Activated T-helper 2 cell treated with anti-CD3 and anti-CD28 coated beads, Interferon-gamma antibody, Interleukin-2, Interleukin-4, amounts not matched to agents 10 μg/mL and 5 μg/mL and 100 μg/mL, durations not matched to agents 14 hours and 24 hours and 36 hours (primary cell): ENCODE data around the gene HSPB8. TPM values are rescaled to one million over a fixed set of nuclear protein-coding genes. Genes with fewer than 3 reads are reported as not detected.

Experiments used
- DNase-seq: peaks from one replicate; pipeline ENCODE4 v3.0.0; 2021; ENCODE audit warnings: low spot score
- H3K27ac Mint-ChIP-seq: one replicate; pipeline ENCODE4 v1.8.0; 2021; ENCODE audit warnings: mixed read lengths
- H3K27me3 Mint-ChIP-seq: one replicate; pipeline ENCODE4 v1.8.0; 2021; ENCODE audit warnings: low read depth, mixed read lengths
- H3K36me3 Mint-ChIP-seq: one replicate; pipeline ENCODE4 v1.8.0; 2021; ENCODE audit warnings: low read depth, mixed read lengths
- H3K4me1 Mint-ChIP-seq: one replicate; pipeline ENCODE4 v1.8.0; 2021; ENCODE audit warnings: low read depth, mixed read lengths
- H3K4me3 Mint-ChIP-seq: one replicate; pipeline ENCODE4 v1.8.0; 2021; ENCODE audit warnings: low read depth, mild to moderate bottlenecking, moderate library complexity, mixed read lengths
- H3K9me3 Mint-ChIP-seq: one replicate; pipeline ENCODE4 v1.8.0; 2021; ENCODE audit warnings: mixed read lengths
- intact Hi-C: fragments of 100-400 bp; cut with micrococcal nuclease; formaldehyde crosslinking; loops from one replicate; pipeline ENCODE4 v1.15.1; 2023
- total RNA-seq: library from RNA; stranded (reverse); gene quantifications from 2 replicates; pipeline ENCODE4 v1.2.3, GENCODE V29; 2022

HSPB8 gene
- total RNA-seq, 1 donor from 2014 or later, result not detected

GRCh38 chr12:119154435-119154818 lies 24.3 kb upstream of the HSPB8 start:
- H3K4me3 Mint-ChIP-seq, result no peak overlapping the region
- H3K4me1 Mint-ChIP-seq, result peaks cover 3% of the 10 kb centered on the region
- H3K27ac Mint-ChIP-seq, result no peak overlapping the region
- DNase-seq, result no peak
- intact Hi-C loops, result no loop called here
- peaks cover 4% of the 10 kb centered on the region for H3K27me3 Mint-ChIP-seq
- peaks cover 5% of the 10 kb centered on the region for H3K9me3 Mint-ChIP-seq
- H3K36me3 Mint-ChIP-seq, result no peaks in the 10 kb centered on the region

GRCh38 chr12:119156401-119157044 lies 22.2 kb upstream of the HSPB8 start:
- no peak for DNase-seq
- Mint-ChIP-seq H3K27me3 (peaks cover 4% of the 10 kb centered on the region), H3K4me3 (no peak overlapping the region), H3K27ac (no peak overlapping the region), H3K36me3 (no peaks in the 10 kb centered on the region), H3K4me1 (peaks cover 3% of the 10 kb centered on the region), H3K9me3 (peaks cover 2% of the 10 kb centered on the region)
- intact Hi-C loops, result no loop called here

- Mint-ChIP-seq H3K4me1 (peaks cover 3% of the 10 kb centered on the region), H3K36me3 (no peaks in the 10 kb centered on the region), H3K27ac (no peak overlapping the region), H3K27me3 (peaks cover 4% of the 10 kb centered on the region), H3K9me3 (no peaks in the 10 kb centered on the region), H3K4me3 (no peak overlapping the region)
- intact Hi-C loops, result no loop called here
- no peak for DNase-seq
These were observed 21.2 kb upstream of the HSPB8 start for GRCh38 chr12:119157528-119157927.

- H3K36me3 Mint-ChIP-seq, result no peaks in the 10 kb centered on the region
- intact Hi-C loops, result no loop called here
- H3K4me1 Mint-ChIP-seq, result peaks cover 3% of the 10 kb centered on the region
- no peak overlapping the region for H3K27ac Mint-ChIP-seq
- no peak overlapping the region for H3K4me3 Mint-ChIP-seq
- H3K27me3 Mint-ChIP-seq, result peaks cover 4% of the 10 kb centered on the region
- no peaks in the 10 kb centered on the region for H3K9me3 Mint-ChIP-seq
- DNase-seq, result no peak
These were observed 20.8 kb upstream of the HSPB8 start for GRCh38 chr12:119157978-119158377.

- H3K4me1 Mint-ChIP-seq, result peaks cover 3% of the 10 kb centered on the region
- no peak overlapping the region for H3K27ac Mint-ChIP-seq
- DNase-seq, result no peak
- no peak overlapping the region for H3K4me3 Mint-ChIP-seq
- peaks cover 4% of the 10 kb centered on the region for H3K27me3 Mint-ChIP-seq
- intact Hi-C loops, result no loop called here
- H3K36me3 Mint-ChIP-seq, result no peaks in the 10 kb centered on the region
- no peaks in the 10 kb centered on the region for H3K9me3 Mint-ChIP-seq
These were observed 20.3 kb upstream of the HSPB8 start for GRCh38 chr12:119158402-119158801.

- Mint-ChIP-seq H3K27ac (no peak overlapping the region), H3K27me3 (no peaks in the 10 kb centered on the region), H3K4me3 (no peak overlapping the region), H3K4me1 (no peaks in the 10 kb centered on the region), H3K36me3 (no peaks in the 10 kb centered on the region), H3K9me3 (no peaks in the 10 kb centered on the region)
- DNase-seq, result no peak
- intact Hi-C loops, result no loop called here
These were observed 18.9 kb upstream of the HSPB8 start for GRCh38 chr12:119159844-119160243.

- Mint-ChIP-seq H3K4me3 (no peak overlapping the region), H3K27ac (no peak overlapping the region), H3K36me3 (no peaks in the 10 kb centered on the region), H3K4me1 (no peaks in the 10 kb centered on the region), H3K9me3 (no peaks in the 10 kb centered on the region), H3K27me3 (no peaks in the 10 kb centered on the region)
- DNase-seq, result no peak
- intact Hi-C loops, result no loop called here
These were observed 10.8 kb upstream of the HSPB8 start for GRCh38 chr12:119167902-119168301.

GRCh38 chr12:119168721-119169120 lies 10.0 kb upstream of the HSPB8 start:
- intact Hi-C loops, result no loop called here
- no peak for DNase-seq
- Mint-ChIP-seq H3K27ac (no peak overlapping the region), H3K27me3 (no peaks in the 10 kb centered on the region), H3K4me3 (no peak overlapping the region), H3K9me3 (no peaks in the 10 kb centered on the region), H3K36me3 (no peaks in the 10 kb centered on the region), H3K4me1 (no peaks in the 10 kb centered on the region)

- H3K27ac Mint-ChIP-seq, result no peak overlapping the region
- intact Hi-C loops, result no loop called here
- no peak overlapping the region for H3K4me3 Mint-ChIP-seq
These were observed 9.6 kb upstream of the HSPB8 start for GRCh38 chr12:119169150-119169549.

GRCh38 chr12:119171291-119171690 lies 7.4 kb upstream of the HSPB8 start:
- Mint-ChIP-seq H3K9me3 (no peaks in the 10 kb centered on the region), H3K4me1 (no peaks in the 10 kb centered on the region), H3K27ac (no peak overlapping the region), H3K27me3 (no peaks in the 10 kb centered on the region), H3K4me3 (no peak overlapping the region), H3K36me3 (no peaks in the 10 kb centered on the region)
- intact Hi-C loops, result no loop called here
- DNase-seq, result no peak

More at GRCh38 chr12:119169150-119169549, 9.6 kb upstream of the HSPB8 start:
- H3K27me3 Mint-ChIP-seq, result no peaks in the 10 kb centered on the region
- H3K4me1 Mint-ChIP-seq, result no peaks in the 10 kb centered on the region
- H3K9me3 Mint-ChIP-seq, result no peaks in the 10 kb centered on the region
- no peak for DNase-seq
- no peaks in the 10 kb centered on the region for H3K36me3 Mint-ChIP-seq

- intact Hi-C loops, result no loop called here
- H3K4me3 Mint-ChIP-seq, result no peak overlapping the region
- no peaks in the 10 kb centered on the region for H3K4me1 Mint-ChIP-seq
- H3K27me3 Mint-ChIP-seq, result no peaks in the 10 kb centered on the region
- H3K27ac Mint-ChIP-seq, result no peak overlapping the region
- no peak for DNase-seq
- no peaks in the 10 kb centered on the region for H3K9me3 Mint-ChIP-seq
- no peaks in the 10 kb centered on the region for H3K36me3 Mint-ChIP-seq
These were observed 6.9 kb upstream of the HSPB8 start for GRCh38 chr12:119171691-119172425.

GRCh38 chr12:119175081-119175480 lies 3.6 kb upstream of the HSPB8 start:
- H3K36me3 Mint-ChIP-seq, result no peaks in the 10 kb centered on the region
- intact Hi-C loops, result no loop called here
- no peak overlapping the region for H3K27ac Mint-ChIP-seq
- no peak overlapping the region for H3K4me3 Mint-ChIP-seq
- H3K4me1 Mint-ChIP-seq, result no peaks in the 10 kb centered on the region
- DNase-seq, result no peak
- H3K27me3 Mint-ChIP-seq, result peaks cover 3% of the 10 kb centered on the region
- H3K9me3 Mint-ChIP-seq, result no peaks in the 10 kb centered on the region

GRCh38 chr12:119176267-119177055 lies 2.3 kb upstream of the HSPB8 start:
- Mint-ChIP-seq H3K4me3 (no peak overlapping the region), H3K27ac (no peak overlapping the region), H3K4me1 (no peaks in the 10 kb centered on the region), H3K36me3 (no peaks in the 10 kb centered on the region), H3K9me3 (no peaks in the 10 kb centered on the region), H3K27me3 (peaks cover 3% of the 10 kb centered on the region)
- intact Hi-C loops, result no loop called here
- no peak for DNase-seq
